EL (cell line): ENCODE data around the gene MAP7.
"Not testable (repeated sequence)": the region's sequence is repeated elsewhere in the genome, so short reads cannot be mapped to it uniquely, and the experiment has no call there.

ENCODE experiments used
- DNase-seq: peaks from one replicate; pipeline ENCODE4 v3.0.0-alpha.2; 2016

Gene MAP7

DNA sequence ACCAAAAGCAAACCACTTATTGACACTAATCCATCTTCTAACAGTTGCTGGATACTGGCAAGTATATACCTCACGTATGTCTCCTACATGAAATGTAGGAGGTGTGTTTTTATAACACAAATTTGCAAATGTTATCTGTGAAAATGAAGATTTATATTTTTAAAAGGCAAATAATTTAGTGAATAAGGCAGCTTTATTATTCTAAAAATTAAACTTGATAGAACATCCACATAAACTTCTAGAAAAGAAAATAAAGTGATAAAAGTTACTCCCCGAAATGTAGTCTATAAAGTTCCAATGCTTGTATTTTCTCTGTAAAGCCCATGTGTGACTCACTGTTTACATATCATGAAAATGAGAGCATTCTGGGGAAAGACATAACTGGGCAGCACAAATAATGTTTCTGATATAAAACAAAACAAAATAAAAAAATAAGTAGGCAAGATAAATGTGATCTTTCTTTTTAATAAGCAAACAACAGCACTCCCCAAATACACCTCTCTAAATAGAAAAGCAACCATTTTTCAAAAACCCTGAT, 84.4 kb downstream of the MAP7 start:
- DNase-seq: no peak

DNA sequence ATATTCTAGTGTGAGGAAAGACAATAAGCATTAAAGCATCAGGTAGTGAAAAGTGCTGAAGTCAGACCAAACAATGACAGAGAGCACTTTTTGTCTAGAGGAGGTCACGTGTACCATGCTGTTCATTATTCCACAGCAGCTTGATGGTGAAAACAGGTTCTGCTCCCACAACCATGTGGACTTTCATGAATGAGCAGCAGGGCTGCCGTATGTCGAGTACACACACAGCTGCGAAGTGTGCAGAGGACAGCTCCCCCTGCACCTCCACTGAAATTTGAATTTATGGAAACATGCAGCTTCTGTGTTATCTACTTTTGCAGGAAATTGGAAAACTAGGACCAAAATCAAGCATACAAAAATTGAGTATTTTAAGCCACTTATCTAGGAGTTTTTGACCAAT, 85.3 kb downstream of the MAP7 start:
- no peak for DNase-seq

DNA sequence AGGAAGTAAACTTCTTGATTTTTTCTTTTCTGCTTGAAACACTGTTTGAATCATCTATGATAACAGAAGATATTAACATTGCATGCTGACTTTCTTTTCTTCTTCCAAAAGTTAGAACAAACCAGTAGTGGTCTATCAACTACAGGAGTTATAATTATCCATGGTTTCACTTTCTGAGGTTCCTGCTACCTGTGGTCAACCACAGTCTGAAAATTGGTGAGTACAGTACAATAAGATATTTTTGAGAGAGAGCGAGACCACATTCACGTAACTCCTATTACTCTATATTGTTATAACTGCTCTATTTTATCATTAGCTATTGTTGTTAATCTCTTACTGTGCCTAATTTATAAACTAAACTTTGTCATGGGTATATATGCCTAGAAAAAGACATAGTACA, 86.1 kb downstream of the MAP7 start:
- no peak for DNase-seq

DNA sequence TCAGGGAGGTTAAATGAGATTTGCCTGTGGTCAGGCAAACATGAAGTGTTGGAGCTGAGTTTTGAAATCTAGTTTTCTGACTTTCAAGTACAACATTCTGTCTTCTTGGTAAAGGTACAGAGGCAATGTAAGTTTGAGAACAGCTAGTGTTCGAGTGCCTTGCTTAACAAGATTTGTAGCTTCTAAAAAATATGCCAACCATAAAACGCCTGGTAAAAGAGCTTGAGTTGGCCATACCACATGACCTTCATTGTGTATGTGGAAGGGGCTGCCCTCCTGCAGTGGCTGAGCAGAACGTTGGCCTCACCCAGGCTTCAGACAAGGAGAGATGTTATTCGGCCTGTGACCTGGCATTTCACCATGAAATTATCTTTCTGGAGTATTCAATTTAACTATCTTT, 86.5 kb downstream of the MAP7 start:
- DNase-seq: no peak

DNA sequence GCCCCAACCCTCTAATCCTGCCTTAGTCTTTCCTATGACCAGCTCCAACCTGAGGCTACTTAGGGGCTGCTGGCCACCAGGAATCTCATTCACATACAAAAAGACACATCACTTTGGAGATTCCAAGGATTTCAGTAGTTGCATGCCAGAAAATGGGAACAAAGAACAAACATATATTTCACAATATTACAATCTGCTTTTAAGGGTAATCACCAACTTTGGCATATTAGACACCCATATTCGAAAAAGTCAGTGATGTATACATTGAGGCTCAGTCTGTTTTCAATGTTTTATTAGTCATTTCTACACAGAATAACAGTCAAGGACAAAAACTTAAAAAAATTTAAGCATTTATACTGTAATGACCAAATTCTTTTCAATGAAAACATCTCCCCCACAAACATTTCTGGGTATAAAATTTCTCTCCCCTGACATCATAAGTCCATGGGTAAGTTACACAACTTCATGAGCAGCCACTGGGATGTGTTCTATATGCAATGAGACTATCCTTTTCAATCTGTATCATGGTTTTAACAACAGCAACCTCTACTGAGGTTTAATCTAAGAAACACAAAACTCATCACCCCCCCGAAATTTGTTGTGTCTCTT, 103.5 kb downstream of the MAP7 start:
- DNase-seq: peak; percentile 34

DNA sequence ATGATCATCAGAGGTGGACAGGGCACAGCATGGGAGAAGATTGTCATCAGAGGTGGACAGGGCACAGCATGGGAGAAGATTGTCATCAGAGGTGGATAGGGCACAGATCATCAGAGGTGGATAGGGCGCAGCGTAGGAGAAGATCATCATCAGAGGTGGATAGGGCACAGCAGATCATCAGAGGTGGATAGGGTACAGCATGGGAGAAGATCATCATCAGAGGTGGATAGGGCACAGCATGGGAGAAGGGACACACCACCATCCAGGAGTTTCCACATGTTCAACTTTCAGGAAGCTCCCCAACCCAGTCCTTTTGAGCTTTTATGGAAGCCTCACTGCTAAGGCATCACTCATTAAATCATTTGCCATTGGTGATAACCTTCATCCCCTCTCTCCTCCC, 104.1 kb downstream of the MAP7 start:
- no peak for DNase-seq

DNA sequence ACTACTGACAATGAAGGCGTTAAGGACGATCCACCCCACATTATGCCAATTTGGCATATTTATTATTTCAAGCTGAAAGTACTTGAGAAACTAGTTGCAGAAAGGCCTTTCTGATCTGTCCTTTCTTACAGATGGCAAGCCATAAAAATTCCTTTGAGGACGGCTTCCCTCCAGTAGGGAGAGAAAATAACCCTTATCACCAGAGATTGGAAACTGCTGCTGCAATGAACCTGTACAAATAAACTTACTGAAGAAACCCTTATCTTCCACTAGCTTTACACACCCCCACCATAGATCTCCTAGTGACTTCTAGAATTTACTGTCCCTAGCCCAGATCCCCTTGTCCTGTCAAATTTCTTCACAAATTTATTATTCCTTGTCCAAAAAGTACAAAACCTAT, 105.2 kb downstream of the MAP7 start:
- no peak for DNase-seq

DNA sequence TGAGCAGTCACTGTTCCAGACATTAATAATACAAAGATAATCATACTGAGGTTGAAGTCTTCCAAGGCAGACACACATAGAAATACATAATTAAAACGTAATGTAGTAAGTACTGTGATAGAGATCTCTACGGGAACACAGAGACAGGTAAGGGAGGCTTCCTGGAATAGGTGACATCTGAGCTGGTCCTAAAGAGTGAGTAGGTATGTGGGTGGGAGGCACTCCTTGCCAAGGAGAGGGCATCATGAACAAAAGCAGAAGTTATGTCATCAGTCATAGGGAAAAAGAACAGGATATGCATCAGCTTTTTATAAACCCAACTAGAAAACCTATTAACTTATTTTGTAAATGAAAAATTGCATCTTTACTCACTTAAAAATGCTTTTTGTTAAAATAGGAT, 110.0 kb downstream of the MAP7 start:
- DNase-seq: no peak

DNA sequence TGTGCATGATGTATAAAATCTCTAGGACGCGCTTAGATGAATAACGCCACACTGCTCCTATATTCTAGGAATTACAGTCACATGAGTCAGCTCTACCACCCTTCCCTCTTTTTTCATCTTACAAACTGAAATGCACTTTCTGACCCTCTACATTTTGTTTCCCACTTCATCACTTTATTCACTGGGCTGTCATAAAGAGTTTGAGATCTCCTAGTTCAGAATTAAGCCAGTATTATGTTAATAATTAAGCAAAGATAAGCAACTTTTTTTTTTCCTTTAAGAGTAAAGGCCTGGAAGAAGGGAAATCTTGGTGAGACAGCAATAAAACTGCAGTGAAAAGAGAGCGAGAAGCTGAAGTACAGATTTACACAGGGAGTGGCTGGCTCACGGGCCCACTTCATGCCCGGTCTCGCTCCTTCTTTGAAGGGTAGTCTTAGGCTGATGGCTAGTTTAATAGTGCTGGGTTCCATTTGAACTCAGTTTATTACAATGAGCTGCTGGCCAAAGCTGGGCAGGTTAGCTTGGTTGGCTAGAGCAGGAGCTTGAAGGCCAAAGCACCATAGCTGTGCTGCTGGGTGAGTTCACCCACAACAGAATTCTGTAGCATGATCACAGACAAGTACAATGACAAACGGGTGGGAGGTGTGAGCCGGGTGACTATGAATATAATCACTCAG, 110.6 kb downstream of the MAP7 start:
- no peak for DNase-seq

DNA sequence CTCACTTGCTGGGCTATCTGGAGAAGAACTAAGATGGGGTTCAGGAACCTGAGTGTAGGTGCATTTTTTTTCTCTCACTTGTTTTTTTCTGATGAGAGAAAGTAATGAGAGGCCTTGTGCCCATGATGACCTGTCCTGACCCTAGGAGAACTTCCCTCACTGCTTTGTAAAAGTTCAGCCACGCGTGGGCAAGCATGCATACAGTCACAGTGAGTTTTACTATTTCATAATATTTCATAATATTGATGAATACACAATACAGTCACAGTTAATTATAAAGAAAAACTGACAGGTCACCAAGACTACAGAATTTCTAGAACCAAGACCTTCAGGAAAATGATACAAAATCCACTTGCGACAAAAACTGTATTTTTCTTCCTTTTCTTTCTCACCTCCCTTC, 111.8 kb downstream of the MAP7 start:
- DNase-seq: no peak

DNA sequence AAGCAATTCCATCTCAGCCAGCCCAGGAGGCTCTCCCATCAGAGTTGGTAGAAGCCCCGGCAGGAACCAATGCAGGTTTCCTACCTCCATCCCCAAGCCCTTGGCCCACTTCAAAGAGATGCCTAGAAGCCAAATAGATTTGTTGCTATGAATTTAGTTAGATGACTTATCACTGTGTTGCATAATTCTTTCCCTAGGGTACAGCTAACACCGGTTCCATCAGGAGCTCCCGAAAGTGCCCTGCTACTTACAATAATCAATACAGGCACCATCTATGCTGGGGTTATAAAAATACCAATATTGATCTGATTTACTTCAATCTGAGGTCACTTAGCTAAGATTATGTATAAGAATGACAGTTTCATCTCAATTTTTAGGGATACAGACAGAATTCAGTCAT, 113.0 kb downstream of the MAP7 start:
- no peak for DNase-seq

DNA sequence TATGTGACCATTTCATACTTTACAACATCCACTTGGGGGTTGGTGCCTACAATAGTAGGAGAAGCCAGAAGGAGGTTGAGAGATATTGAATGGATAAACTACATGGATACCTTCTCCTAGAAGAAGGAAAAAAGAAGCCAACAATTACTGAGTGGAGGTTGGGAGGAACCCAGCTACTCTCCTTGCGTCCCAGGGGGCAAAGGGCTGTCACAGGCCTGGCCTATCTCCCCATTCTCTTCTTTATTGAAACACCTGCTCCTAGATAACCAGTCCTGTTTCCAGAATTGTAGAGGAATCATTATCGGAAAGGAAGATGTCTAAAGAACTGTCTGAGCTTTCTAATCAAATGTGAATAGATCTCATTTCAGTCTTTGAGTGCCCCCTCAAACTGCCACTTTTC, 115.1 kb downstream of the MAP7 start:
- no peak for DNase-seq

DNA sequence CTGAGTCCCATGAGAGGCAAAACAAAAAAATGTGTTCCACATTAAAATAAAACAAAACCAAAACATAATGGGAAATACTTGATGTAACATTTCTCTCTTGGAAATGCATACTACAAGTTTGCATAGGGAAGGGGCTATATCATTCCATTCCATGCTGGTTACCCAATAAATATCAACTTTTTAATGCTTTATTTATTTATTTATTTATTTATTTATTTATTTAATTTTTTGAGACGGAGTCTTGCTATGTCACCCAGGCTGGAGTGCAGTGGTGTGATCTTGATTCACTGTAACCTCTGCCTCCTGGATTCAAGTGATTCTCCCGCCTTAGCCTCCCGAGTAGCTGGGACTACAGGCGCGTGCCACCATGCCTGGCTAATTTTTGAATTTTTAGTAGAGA, 118.9 kb downstream of the MAP7 start:
- not testable (repeated sequence) for DNase-seq

DNA sequence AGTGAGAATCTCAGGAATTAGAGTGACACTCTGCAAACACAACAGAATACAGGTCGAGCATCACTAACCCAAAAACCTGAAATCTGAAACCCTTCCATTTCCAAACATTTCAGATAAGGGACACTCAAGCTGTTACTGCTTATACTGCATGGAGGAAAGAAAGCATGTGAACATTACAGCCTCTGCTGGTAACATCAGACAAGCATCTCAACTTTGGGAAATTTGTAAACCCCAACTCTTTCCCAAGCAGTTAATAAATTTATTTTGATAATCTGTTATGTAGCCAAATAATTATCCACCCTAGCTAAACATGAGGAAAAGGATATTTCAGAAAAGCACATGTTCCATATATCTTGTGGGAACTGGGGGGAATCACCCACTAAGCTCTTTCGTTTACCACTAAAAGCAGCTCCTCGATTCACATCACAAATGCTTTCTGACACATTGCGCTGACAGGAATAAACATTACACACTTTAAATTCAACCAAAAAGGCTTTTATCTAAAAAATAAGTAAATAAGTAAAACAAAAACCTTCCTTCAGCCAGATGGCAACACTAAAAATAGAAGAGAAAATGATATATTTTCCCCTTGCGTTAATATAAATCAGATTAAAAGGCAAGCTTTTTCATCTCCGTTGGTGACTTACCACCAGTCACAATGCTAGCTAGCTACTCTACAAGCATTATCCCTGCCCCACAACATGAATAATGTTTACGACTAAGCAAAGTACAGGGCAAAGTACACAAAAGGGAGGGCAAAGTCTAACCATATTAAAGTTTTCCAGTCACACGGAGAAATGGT, 120.8 kb downstream of the MAP7 start:
- DNase-seq: no peak

DNA sequence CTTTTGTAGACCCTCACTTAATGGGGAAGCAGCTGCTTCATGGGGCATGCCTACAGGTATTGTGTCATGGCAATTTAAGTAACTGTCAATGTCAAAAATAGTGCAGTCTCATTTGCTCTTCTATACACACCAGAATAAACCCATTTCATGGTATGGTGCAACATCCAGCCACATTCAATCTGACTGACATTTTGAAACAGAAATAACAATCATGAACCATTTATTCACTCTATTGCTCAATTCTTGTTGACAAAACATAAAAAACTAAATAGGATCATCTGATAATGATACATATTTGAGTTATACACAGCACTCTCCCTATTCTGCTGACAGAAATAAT, 122.9 kb downstream of the MAP7 start:
- DNase-seq: no peak

DNA sequence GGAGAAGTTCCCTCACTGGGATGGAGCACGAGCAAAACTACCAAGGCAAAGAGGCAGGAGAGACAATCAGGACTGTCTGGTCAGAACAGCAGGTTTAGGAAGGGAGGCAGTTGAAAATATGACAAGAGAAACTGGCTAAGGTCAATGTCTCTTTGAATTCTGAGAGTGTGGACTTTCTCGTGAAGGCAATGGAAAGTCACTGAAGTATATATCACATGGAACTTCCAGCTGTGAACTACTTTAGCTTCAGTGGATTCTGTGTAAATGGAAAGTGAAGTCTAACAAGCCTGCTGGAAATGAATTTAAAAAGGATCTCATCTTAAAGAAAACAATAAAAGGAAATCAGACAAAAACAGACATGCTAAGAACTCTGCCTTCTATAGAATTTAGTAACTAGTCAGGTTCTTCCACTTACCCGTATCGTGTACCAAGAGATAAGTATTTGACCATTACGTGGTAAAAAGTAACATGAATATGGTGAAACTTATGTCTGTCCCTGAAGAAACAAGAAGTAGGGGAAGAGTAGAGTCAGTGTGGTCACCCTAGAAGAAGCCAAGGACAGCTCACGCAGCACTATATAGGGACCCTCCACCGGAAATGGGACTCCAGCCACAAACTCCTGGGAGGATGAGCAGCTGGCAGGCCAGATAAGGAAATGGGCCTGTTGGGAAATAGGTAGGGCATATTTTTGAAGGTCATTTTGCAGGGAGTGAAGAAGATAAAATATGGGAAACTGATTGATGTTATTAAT, 123.4 kb downstream of the MAP7 start:
- DNase-seq: no peak

DNA sequence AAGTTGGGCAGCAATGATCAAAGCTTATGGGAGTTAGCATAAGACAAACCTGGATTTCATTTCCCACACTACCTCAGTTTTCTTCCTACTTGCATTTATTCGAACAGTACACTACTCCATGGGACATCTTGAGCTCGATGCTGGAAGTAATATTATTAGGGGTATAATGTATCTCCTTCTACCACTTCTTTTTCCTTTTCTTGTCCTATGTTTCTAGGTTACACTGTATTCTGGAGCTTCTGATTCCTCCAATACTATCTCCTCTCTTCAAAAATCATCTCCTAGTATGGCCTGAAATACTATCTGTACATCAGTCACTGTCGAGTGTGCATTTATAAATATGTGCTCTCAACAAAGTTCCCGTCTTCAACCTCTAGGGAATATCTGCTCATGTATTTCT, 124.4 kb downstream of the MAP7 start:
- DNase-seq: no peak

DNA sequence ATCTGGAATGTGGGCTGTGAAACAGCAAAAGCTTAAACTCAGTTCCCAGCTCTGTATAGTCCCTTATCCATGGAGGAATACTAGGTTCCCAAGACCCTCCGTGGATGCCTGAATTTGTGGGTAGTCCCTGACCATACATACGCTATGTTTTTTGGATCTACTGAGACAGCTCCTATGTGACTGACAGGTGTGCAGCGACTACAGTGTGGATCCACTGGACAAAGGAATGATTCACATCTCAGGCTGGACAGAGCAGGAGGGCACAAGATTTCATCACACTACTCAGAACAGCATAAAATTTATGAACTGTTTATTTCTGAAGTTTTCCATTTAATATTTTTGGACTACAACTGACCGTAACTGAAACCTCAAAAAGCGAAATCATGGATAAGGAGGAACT, 125.3 kb downstream of the MAP7 start:
- DNase-seq: no peak

DNA sequence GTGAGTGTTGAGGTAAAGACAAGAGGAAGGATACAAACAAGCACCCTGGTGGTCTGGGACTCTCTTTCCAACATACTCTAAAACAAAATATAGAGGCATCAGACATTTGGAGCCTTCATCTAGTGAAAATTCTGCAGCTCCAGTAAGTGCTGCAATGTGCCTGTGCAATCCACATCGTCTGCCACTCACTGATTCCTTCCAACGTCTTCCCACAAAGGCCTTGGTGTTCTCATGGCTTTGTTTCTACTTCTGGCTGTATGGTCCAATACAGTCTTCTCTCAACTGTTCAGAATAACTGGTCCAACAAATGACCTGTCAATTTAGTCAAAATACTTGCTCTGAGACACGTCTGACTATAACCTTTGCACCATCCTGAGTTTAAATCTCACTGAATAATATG, 125.8 kb downstream of the MAP7 start:
- DNase-seq: no peak

DNA sequence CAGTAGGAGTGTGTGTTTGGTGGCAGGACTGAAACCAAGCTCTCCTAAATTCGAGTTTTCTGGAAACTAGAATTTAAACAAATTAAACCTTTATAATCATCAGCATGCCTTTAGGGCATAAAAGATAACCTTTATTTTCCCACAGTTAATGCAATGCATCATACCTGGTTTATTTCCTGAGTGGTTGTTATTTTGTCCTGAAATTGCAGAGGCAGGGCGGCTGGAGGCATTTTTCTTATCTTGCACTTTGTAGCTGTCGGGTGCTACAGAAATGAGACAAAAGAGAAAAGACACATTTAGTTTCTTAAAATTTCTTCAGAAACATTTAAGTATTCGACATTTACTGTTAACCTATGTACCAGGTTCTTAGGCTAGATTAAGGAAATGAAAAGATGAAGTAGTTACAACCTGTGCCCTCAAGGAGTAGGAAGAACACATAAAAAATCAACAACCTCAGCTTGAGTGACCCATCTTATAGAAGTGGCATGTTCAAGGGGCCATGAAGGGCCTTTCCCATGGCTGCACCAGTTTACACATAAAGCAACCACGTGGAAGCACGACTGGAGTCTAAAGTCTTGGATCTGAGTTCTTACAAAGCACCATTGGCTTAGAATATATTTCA, 128.6 kb downstream of the MAP7 start:
- DNase-seq: no peak

DNA sequence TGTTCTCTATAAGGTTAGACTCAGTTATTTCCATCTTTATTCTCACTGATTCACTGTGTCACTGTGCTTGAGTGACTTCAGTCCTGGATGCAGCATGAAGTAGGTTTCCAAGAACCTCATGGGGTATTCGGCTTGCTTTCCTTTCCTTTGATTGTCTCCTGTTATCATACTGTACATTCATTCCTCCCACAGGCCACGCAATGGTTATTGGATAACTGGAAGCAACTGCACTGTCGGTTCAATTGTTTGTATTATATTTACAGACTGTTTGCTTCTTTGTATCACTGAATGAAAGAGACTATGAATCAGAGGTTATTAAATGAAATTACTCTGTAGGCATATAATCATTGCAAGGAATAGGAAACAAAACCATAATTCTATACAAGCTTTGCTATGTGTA, 129.4 kb downstream of the MAP7 start:
- no peak for DNase-seq

DNA sequence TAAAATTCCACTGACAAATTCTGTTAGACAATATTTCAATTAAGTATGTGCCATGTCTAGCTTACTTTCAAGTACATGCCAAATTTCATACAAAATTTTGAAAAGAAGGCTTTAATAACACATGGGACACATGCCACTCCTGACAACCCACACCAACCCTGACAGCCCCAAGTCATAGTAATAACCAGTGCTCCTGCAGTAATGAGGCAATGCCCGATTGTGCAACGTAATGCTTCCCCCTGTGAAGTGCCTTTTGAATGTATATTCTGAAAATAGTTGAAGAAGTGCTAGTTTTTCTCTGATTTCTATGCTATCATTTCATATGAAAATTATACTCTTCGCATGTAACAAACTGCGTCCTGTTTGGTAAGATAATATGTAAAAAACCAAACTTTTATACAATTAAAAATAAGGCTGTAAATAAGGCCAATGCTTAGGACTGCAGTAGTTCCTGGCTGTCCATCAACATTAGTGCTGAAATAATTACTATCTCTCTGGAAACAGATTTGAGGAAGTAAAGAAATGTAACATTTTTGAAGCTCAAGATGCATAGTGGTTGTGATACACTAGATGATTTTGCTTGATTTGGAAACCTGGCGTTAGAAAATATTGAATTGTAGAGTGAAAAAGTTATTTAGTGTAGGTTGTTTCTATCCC, 134.7 kb downstream of the MAP7 start:
- DNase-seq: no peak
